OCI-LY7 (cell line): Measurements from ENCODE around the gene CYP46A1. TPM values are rescaled to one million over a fixed set of nuclear protein-coding genes. Genes with fewer than 3 reads are reported as not detected.

Source experiments
- BruUV-seq: library from RNA; stranded (reverse); fragments of 400-500 nt; replicated peaks from 2 replicates; lab custom pipeline; 2021; lab: Mats Ljungman, UMichigan
- CTCF ChIA-PET: fragments of 300-600 bp; sonication (Branson Sonifier 250); formaldehyde crosslinking; loops from one replicate; lab custom pipeline; 2022; ENCODE audit warnings: antibody characterized with exemption; ENCODE audit not compliant: unreplicated experiment; lab: Charles Lee
- POLR2A ChIA-PET: fragments of 300-600 bp; sonication (Branson Sonifier 250); formaldehyde crosslinking; loops from one replicate; lab custom pipeline; 2022; ENCODE audit warnings: antibody characterized with exemption; lab: Charles Lee
- DNase-seq: peaks from one replicate; pipeline ENCODE4 v3.0.0-alpha.2; 2015; ENCODE audit warnings: low spot score
- H2AFZ ChIP-seq: fragments of 200-600 bp; sonication (generic), shearing (Covaris generic); 2 replicates; pipeline ENCODE4 v1.6.1; 2014; ENCODE audit warnings: mild to moderate bottlenecking, antibody characterized with exemption, low read length, moderate library complexity
- H3K27ac ChIP-seq: fragments of 200-600 bp; sonication (generic); 2 replicates; pipeline ENCODE4 v1.5.1; 2014; ENCODE audit warnings: mixed run types, low read depth, mild to moderate bottlenecking, moderate library complexity, low read length, inconsistent platforms; ENCODE audit not compliant: poor library complexity, severe bottlenecking
- H3K36me3 ChIP-seq: fragments of 200-600 bp; sonication (generic); 2 replicates; pipeline ENCODE4 v1.6.1; 2014; ENCODE audit warnings: mild to moderate bottlenecking, antibody characterized with exemption, low read length, moderate library complexity, mixed read lengths; ENCODE audit not compliant: insufficient read depth
- H3K4me1 ChIP-seq: fragments of 200-600 bp; sonication (generic); 2 replicates; pipeline ENCODE4 v1.5.1; 2014; ENCODE audit warnings: mild to moderate bottlenecking, low read length; ENCODE audit not compliant: insufficient read depth, poor library complexity, severe bottlenecking
- H3K4me2 ChIP-seq: fragments of 200-600 bp; sonication (generic); 2 replicates; pipeline ENCODE4 v1.6.1; 2014; ENCODE audit warnings: mild to moderate bottlenecking, low read length
- H3K4me3 ChIP-seq: fragments of 200-600 bp; sonication (generic); 2 replicates; pipeline ENCODE4 v1.5.1; 2014; ENCODE audit warnings: mild to moderate bottlenecking, low read depth, low read length; ENCODE audit not compliant: poor library complexity, severe bottlenecking
- H3K79me2 ChIP-seq: fragments of 200-600 bp; sonication (generic); 2 replicates; pipeline ENCODE4 v1.6.1; 2016; ENCODE audit warnings: low read depth, mild to moderate bottlenecking, low read length, moderate library complexity, mixed read lengths; ENCODE audit not compliant: insufficient read depth
- H3K9me2 ChIP-seq: fragments of 200-600 bp; sonication (generic); 2 replicates; pipeline ENCODE4 v1.6.1; 2016; ENCODE audit warnings: mild to moderate bottlenecking, low read length, mixed read lengths; ENCODE audit not compliant: insufficient read depth
- H3K9me3 ChIP-seq: fragments of 200-600 bp; sonication (generic); 2 replicates; pipeline ENCODE4 v1.6.1; 2014; ENCODE audit warnings: mild to moderate bottlenecking, mixed run types, low read length, mixed read lengths
- H4K20me1 ChIP-seq: fragments of 200-600 bp; sonication (generic); 2 replicates; pipeline ENCODE4 v1.6.1; 2014; ENCODE audit warnings: mild to moderate bottlenecking, antibody characterized with exemption, low read length, moderate library complexity, mixed read lengths; ENCODE audit not compliant: insufficient read depth
- EZH2phosphoT487 ChIP-seq: fragments of 200-600 bp; sonication (generic); IDR thresholded peaks from 2 replicates; pipeline ENCODE4 v1.6.1; 2018; ENCODE audit warnings: low read depth, borderline replicate concordance, mild to moderate bottlenecking, mixed run types, antibody characterized with exemption, low read length, moderate library complexity, mixed read lengths
- intact Hi-C: fragments of 100-400 bp; cut with micrococcal nuclease; formaldehyde crosslinking; loops from one replicate; pipeline ENCODE4 v1.10.0; 2022; ENCODE audit not compliant: unreplicated experiment
- total RNA-seq, 2 experiments: library from RNA; depleted of rRNA in 1 of 2; stranded (reverse); fragments of >200 nt in 1 of 2; shearing (Covaris generic) in 1 of 2; gene quantifications; 2 replicates each; pipeline ENCODE4 v1.2.3, GENCODE V29; 2014 to 2022
- TF ChIP-seq, protein P1 (sequence below): fragments of 200-600 bp; sonication (generic); conservative IDR thresholded peaks from 2 replicates; pipeline ENCODE4 v1.5.1; 2014; ENCODE audit warnings: mild to moderate bottlenecking, antibody characterized with exemption, low read length, moderate library complexity, mixed read lengths

CYP46A1 gene
- total RNA-seq, 2 experiments from 2014 or later = 4.1 to 10.8 TPM

DNA sequence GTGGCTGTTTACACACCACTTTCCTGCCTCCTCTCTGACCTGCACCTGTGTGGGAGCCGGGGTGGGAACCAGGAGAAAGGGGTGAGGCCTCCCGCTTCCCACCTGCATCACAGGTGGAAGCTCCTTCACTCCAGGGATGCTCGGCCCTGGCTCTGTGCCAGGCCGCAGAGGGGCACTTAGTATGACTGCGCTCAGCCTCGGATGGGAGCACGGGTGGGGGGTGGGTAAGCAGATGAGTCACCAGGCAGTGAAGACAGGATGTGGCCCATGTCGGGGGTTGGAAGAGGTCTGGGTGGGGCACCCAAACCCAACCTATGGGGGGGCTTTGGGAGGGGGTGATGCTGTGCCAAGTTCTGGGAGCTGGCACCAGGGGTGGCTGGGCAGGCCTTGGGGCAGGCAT is 7.4 kb upstream of the CYP46A1 start:
- Histone ChIP-seq H3K9me3 (peaks cover 13% of the 10 kb centered on the region), H3K9me2 (no peaks in the 10 kb centered on the region), H3K4me1 (peaks cover 15% of the 10 kb centered on the region), H4K20me1 (no peaks in the 10 kb centered on the region), H3K4me3 (no peak overlapping the region), H3K79me2 (no peaks in the 10 kb centered on the region), H3K36me3 (no peaks in the 10 kb centered on the region), H2AFZ (no peak overlapping the region), H3K27ac (no peak overlapping the region), H3K4me2 (no peak overlapping the region)
- CTCF ChIA-PET = interaction anchor here (1.7 kb wide), 1 partner anchor 9 kb away, joined by 4 read pairs; no protein-coding TSS in a partner anchor
- DNase-seq = no peak
- intact Hi-C loops = no loop called here
- POLR2A ChIA-PET = interaction anchor here (1.1 kb wide), 1 partner anchor 7 kb away, joined by 3 read pairs; no protein-coding TSS in a partner anchor
- BruUV-seq = no TSS peak
- TF ChIP-seq, protein P1, sequence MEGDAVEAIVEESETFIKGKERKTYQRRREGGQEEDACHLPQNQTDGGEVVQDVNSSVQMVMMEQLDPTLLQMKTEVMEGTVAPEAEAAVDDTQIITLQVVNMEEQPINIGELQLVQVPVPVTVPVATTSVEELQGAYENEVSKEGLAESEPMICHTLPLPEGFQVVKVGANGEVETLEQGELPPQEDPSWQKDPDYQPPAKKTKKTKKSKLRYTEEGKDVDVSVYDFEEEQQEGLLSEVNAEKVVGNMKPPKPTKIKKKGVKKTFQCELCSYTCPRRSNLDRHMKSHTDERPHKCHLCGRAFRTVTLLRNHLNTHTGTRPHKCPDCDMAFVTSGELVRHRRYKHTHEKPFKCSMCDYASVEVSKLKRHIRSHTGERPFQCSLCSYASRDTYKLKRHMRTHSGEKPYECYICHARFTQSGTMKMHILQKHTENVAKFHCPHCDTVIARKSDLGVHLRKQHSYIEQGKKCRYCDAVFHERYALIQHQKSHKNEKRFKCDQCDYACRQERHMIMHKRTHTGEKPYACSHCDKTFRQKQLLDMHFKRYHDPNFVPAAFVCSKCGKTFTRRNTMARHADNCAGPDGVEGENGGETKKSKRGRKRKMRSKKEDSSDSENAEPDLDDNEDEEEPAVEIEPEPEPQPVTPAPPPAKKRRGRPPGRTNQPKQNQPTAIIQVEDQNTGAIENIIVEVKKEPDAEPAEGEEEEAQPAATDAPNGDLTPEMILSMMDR = no peak
- TF ChIP-seq EZH2phosphoT487 = no peak

DNA sequence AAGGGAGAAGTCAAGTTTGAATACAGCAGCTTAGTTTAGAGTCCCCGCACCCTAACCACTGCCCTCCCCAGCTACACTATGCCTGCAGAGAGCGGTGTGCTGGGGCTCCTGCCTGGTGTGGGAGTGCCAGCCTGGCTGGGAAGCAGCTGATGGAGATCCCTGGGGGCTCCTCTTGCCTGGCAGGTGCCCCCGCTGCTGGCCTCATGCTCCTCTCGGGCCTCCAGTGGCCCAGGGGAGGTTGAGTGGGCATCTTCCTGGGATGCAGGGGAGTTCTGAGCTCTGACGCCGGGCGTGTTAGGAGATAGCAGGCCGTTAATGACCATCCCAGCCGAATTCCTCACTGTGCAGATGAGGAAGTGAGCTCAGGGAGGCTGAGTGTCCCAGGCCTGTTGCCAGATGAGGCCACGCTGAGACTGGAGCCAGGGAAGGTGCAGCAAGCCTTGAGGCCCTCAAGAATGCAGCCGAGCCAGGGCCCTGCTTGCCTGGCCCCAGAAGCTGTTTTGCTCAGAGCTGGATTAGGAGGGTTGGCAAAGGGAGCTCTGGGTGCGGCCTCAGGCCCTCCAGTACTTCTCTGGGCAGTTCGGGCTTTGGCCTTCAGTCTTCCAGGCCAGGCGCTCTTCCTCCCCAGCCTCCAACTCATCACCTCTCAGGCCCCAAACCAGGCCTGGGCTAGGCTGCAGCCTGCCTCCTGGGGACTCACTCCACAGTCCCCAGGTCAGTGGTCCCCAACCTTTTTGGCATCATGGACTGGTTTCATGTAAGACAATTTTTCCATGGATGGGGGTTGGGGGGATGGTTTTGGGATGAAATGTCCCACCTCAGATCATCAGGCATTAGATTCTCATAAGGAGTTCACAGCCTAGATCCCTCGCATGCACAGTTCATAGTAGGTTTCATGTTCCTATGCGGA is 6.6 kb upstream of the CYP46A1 start:
- Histone ChIP-seq H3K27ac (no peak overlapping the region), H3K9me2 (no peaks in the 10 kb centered on the region), H3K4me3 (no peak overlapping the region), H3K4me2 (no peak overlapping the region), H2AFZ (no peak overlapping the region), H3K79me2 (no peaks in the 10 kb centered on the region), H3K9me3 (peaks cover 13% of the 10 kb centered on the region), H3K4me1 (peaks cover 10% of the 10 kb centered on the region), H3K36me3 (no peaks in the 10 kb centered on the region), H4K20me1 (no peaks in the 10 kb centered on the region)
- TF ChIP-seq EZH2phosphoT487 = no peak
- TF ChIP-seq, protein P1 = no peak
- CTCF ChIA-PET = interaction anchor here (1.7 kb wide), 1 partner anchor 10 kb away, joined by 4 read pairs; no protein-coding TSS in a partner anchor
- POLR2A ChIA-PET = interaction anchor here (1.1 kb wide), 1 partner anchor 8 kb away, joined by 3 read pairs; no protein-coding TSS in a partner anchor
- BruUV-seq = no TSS peak
- no peak for DNase-seq
- intact Hi-C loops = no loop called here

DNA sequence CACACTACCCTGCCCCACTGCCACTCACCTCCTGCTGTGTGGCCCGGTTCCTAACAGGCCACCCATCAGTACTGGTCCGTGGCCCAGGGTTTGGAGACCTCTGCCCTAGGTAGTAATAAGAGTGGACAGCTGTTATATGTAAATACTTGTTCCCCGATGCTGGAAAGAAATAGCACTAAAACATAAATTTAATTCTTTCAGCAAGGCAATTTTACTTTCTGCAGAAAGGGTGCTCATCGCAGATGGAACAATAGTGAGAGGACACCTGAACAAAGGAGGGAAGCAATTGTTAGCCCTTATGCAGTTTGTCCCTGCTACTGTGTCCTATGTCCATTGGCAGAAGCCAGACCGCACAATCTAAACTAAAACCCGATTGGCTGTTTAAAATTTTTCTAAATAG is 5.9 kb upstream of the CYP46A1 start:
- peaks cover 5% of the 10 kb centered on the region for H3K4me1 ChIP-seq
- H4K20me1 ChIP-seq = no peaks in the 10 kb centered on the region
- no peaks in the 10 kb centered on the region for H3K36me3 ChIP-seq
- no peak overlapping the region for H3K4me3 ChIP-seq
- no TSS peak for BruUV-seq
- H2AFZ ChIP-seq = no peak overlapping the region
- ChIA-PET CTCF (no interaction called here), POLR2A (no interaction called here)
- no peak for DNase-seq
- no peak overlapping the region for H3K27ac ChIP-seq
- H3K9me2 ChIP-seq = no peaks in the 10 kb centered on the region
- no peak overlapping the region for H3K4me2 ChIP-seq
- TF ChIP-seq, protein P1 = no peak
- no peak for TF ChIP-seq EZH2phosphoT487
- intact Hi-C loops = no loop called here
- peaks cover 13% of the 10 kb centered on the region for H3K9me3 ChIP-seq
- H3K79me2 ChIP-seq = no peaks in the 10 kb centered on the region
